SK-N-MC (cell line): Measurements from ENCODE around the gene SLC8A2.

Experiments
- EZH2 ChIP-seq: fragments of 200-600 bp; sonication (generic); IDR thresholded peaks from one replicate; pipeline ENCODE4 v1.6.1; 2017; ENCODE audit warnings: antibody characterized with exemption
- FOXP2 ChIP-seq: optimal IDR thresholded peaks from 2 replicates; pipeline ENCODE3; 2011; ENCODE audit warnings: mild to moderate bottlenecking, moderate library complexity; ENCODE audit not compliant: insufficient read depth; ENCODE audit errors: extremely low read length, control extremely low read depth
- POLR2AphosphoS5 ChIP-seq: IDR thresholded peaks from 2 replicates; pipeline ENCODE4 v1.6.1; 2012; ENCODE audit warnings: mild to moderate bottlenecking, low read depth, low read length, borderline replicate concordance

DNA sequence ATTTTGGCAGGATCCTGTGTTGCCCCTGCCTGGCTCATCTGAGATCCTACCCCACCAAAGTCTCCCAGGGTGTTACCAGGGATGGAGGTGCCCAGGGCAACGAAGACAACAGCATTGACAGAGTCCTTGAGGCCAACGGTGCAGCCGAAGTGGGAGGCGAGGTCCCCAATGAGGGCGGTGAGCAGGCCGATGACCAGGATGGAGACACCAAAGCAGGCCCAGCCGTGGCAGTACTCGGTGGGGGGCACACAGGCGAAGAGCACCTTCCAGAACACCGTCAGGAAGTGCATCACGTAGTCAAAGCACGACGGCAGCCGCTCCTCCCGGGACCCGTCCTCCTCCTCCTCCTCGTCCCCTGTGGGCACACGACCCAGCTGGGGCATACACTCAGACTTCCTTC is 39.6 kb downstream of the SLC8A2 start:
- TF ChIP-seq POLR2AphosphoS5 (no peak), EZH2 (no peak), FOXP2 (no peak)
